MM.1S (cell line): ENCODE results near the gene KLHL36.

Source experiments
- DNase-seq: peaks from one replicate; pipeline ENCODE4 v3.0.0-alpha.2; 2015
- H2AFZ ChIP-seq: fragments of 300-600 bp; sonication (generic); 2 replicates; pipeline ENCODE4 v1.6.0; 2016; ENCODE audit warnings: antibody characterized with exemption, low read length
- H3F3A ChIP-seq: fragments of 300-600 bp; sonication (generic); 2 replicates; pipeline ENCODE4 v1.6.1; 2016; ENCODE audit warnings: mild to moderate bottlenecking, antibody characterized with exemption, low read length, moderate library complexity, mixed read lengths; ENCODE audit not compliant: insufficient read depth
- H3K27ac ChIP-seq: fragments of 300-600 bp; sonication (generic); 2 replicates; pipeline ENCODE4 v1.5.1; 2016; ENCODE audit warnings: mild to moderate bottlenecking, low read length
- H3K27me3 ChIP-seq: fragments of 300-600 bp; sonication (generic); replicated peaks from 2 replicates; pipeline ENCODE4 v1.6.0; 2016; ENCODE audit warnings: low read length; ENCODE audit not compliant: insufficient read depth
- H3K36me3 ChIP-seq: fragments of 300-600 bp; sonication (generic); replicated peaks from 2 replicates; pipeline ENCODE4 v1.6.1; 2016; ENCODE audit warnings: mild to moderate bottlenecking, low read length, mixed read lengths; ENCODE audit not compliant: insufficient read depth
- H3K4me1 ChIP-seq: fragments of 300-600 bp; sonication (generic); 2 replicates; pipeline ENCODE4 v1.6.1; 2016; ENCODE audit warnings: low read length, mixed read lengths
- H3K4me2 ChIP-seq: fragments of 300-600 bp; sonication (generic); 2 replicates; pipeline ENCODE4 v1.6.0; 2016; ENCODE audit warnings: low read depth, low read length
- H3K4me3 ChIP-seq: fragments of 300-600 bp; sonication (generic); 2 replicates; pipeline ENCODE4 v1.5.1; 2016; ENCODE audit warnings: low read length, mixed read lengths
- H3K79me2 ChIP-seq: fragments of 300-600 bp; sonication (generic); 2 replicates; pipeline ENCODE4 v1.6.1; 2016; ENCODE audit warnings: mixed run types, low read length, mixed read lengths
- H3K9ac ChIP-seq: fragments of 300-600 bp; sonication (generic); 2 replicates; pipeline ENCODE4 v1.6.1; 2016; ENCODE audit warnings: low read length, mixed read lengths
- H3K9me2 ChIP-seq: fragments of 300-600 bp; sonication (generic); replicated peaks from 2 replicates; pipeline ENCODE4 v1.6.1; 2016; ENCODE audit warnings: mild to moderate bottlenecking, low read length, mixed read lengths; ENCODE audit not compliant: insufficient read depth
- H3K9me3 ChIP-seq: fragments of 300-600 bp; sonication (generic); replicated peaks from 2 replicates; pipeline ENCODE4 v1.6.1; 2016; ENCODE audit warnings: mild to moderate bottlenecking, low read length, mixed read lengths; ENCODE audit not compliant: insufficient read depth
- H4K20me1 ChIP-seq: fragments of 300-600 bp; sonication (generic); 2 replicates; pipeline ENCODE4 v1.6.1; 2016; ENCODE audit warnings: mild to moderate bottlenecking, low read length, moderate library complexity, mixed read lengths; ENCODE audit not compliant: insufficient read depth
- EZH2 ChIP-seq: fragments of 300-600 bp; sonication (generic); optimal IDR thresholded peaks from 2 replicates; pipeline ENCODE3; 2017; ENCODE audit warnings: low read depth, mild to moderate bottlenecking, antibody characterized with exemption, low read length, mixed read lengths
- EZH2phosphoT487 ChIP-seq: fragments of 300-600 bp; sonication (generic); IDR thresholded peaks from 2 replicates; pipeline ENCODE4 v1.6.1; 2018; ENCODE audit warnings: antibody characterized with exemption, low read length
- TF ChIP-seq, protein P1 (sequence below): fragments of 300-600 bp; sonication (generic); IDR thresholded peaks from 2 replicates; pipeline ENCODE4 v1.5.1; 2016; ENCODE audit warnings: antibody characterized with exemption, low read length, mixed read lengths

KLHL36 gene

DNA sequence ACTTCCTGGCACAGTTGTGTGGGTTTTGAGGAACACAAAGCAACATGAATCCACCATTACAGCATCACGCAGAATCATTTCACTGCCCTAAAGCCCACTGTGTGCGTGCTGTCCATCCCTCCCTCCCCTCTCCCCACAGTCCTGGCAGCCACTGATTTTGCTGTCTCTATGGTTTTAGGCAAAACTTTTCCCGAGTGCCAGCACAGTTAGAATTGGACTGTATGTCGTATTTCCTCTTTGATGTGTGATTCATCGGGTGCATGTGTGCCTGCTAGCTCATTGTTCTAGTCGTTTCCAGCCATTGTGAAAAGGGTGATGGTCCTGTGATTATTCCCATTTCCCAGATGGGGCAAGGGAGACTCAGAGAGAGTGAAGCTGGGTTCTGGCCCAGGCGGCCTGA lies 12.7 kb downstream of the KLHL36 start:
- no peaks in the 10 kb centered on the region for H4K20me1 ChIP-seq
- no peak overlapping the region for H2AFZ ChIP-seq
- no peaks in the 10 kb centered on the region for H3F3A ChIP-seq
- H3K9me3 ChIP-seq: no peaks in the 10 kb centered on the region
- H3K9ac ChIP-seq: no peak overlapping the region
- H3K36me3 ChIP-seq: no peaks in the 10 kb centered on the region
- no peak for DNase-seq
- TF ChIP-seq EZH2phosphoT487: no peak
- TF ChIP-seq, protein P1, sequence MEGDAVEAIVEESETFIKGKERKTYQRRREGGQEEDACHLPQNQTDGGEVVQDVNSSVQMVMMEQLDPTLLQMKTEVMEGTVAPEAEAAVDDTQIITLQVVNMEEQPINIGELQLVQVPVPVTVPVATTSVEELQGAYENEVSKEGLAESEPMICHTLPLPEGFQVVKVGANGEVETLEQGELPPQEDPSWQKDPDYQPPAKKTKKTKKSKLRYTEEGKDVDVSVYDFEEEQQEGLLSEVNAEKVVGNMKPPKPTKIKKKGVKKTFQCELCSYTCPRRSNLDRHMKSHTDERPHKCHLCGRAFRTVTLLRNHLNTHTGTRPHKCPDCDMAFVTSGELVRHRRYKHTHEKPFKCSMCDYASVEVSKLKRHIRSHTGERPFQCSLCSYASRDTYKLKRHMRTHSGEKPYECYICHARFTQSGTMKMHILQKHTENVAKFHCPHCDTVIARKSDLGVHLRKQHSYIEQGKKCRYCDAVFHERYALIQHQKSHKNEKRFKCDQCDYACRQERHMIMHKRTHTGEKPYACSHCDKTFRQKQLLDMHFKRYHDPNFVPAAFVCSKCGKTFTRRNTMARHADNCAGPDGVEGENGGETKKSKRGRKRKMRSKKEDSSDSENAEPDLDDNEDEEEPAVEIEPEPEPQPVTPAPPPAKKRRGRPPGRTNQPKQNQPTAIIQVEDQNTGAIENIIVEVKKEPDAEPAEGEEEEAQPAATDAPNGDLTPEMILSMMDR: no peak
- no peak for TF ChIP-seq EZH2
- no peaks in the 10 kb centered on the region for H3K27me3 ChIP-seq
- H3K79me2 ChIP-seq: no peaks in the 10 kb centered on the region
- no peak overlapping the region for H3K4me2 ChIP-seq
- peaks cover 12% of the 10 kb centered on the region; the same call in 1 of the 2 replicates for H3K4me1 ChIP-seq
- no peak overlapping the region for H3K4me3 ChIP-seq
- H3K27ac ChIP-seq: no peak overlapping the region
- no peaks in the 10 kb centered on the region for H3K9me2 ChIP-seq

DNA sequence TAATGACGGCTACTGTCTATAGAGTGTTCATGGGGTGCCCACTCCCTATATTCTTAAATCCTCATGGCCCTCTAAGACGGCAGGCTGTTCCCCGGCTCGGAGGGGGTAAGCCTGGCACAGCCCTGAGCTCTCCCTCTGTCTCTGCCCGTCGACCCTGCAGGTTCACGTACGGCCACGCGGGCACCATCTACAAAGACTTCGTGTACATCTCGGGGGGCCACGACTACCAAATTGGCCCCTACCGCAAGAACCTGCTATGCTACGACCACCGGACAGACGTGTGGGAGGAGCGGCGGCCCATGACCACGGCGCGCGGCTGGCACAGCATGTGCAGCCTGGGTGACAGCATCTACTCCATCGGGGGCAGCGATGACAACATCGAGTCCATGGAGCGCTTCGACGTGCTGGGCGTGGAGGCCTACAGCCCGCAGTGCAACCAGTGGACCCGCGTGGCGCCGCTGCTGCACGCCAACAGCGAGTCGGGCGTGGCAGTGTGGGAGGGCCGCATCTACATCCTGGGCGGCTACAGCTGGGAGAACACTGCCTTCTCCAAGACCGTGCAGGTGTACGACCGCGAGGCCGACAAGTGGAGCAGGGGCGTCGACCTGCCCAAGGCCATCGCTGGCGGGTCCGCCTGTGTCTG lies 13.2 kb downstream of the KLHL36 start:
- Histone ChIP-seq H3K4me3 (no peak overlapping the region), H3F3A (no peaks in the 10 kb centered on the region), H3K27me3 (no peaks in the 10 kb centered on the region), H3K79me2 (no peaks in the 10 kb centered on the region), H3K9me2 (no peaks in the 10 kb centered on the region), H3K27ac (no peak overlapping the region), H3K4me2 (no peak overlapping the region), H3K36me3 (no peaks in the 10 kb centered on the region), H3K4me1 (peaks cover 12% of the 10 kb centered on the region; the same call in 1 of the 2 replicates), H3K9ac (no peak overlapping the region), H4K20me1 (no peaks in the 10 kb centered on the region), H2AFZ (no peak overlapping the region), H3K9me3 (no peaks in the 10 kb centered on the region)
- TF ChIP-seq EZH2 (no peak), EZH2phosphoT487 (no peak)
- TF ChIP-seq, protein P1: no peak
- DNase-seq: no peak

DNA sequence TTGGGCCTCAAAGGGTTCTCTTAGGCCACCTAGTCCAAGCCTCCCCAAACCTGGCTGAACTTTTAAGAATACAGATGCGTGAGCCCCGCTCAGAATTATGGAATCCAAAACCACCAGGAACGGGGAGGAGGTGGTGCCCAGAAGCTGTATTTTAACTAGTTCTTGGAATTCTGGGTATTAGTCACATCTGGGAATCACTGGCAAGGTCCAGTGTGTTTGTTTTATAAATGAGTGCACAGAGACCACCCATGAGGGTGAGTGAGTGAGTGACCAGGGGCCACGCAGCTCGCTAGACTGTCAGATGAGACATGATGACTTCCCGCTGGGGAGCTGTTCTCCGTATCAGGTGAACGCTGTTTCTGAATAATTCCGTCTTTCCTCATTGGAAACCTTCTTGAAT lies 14.2 kb downstream of the KLHL36 start:
- no peak overlapping the region for H3K4me3 ChIP-seq
- no peaks in the 10 kb centered on the region for H3K79me2 ChIP-seq
- peaks cover 12% of the 10 kb centered on the region; the same call in 1 of the 2 replicates for H3K4me1 ChIP-seq
- no peak overlapping the region for H3K9ac ChIP-seq
- H4K20me1 ChIP-seq: no peaks in the 10 kb centered on the region
- TF ChIP-seq EZH2phosphoT487: no peak
- no peaks in the 10 kb centered on the region for H3K9me2 ChIP-seq
- no peaks in the 10 kb centered on the region for H3F3A ChIP-seq
- no peak for DNase-seq
- no peaks in the 10 kb centered on the region for H3K9me3 ChIP-seq
- no peaks in the 10 kb centered on the region for H3K36me3 ChIP-seq
- no peak overlapping the region for H2AFZ ChIP-seq
- H3K27me3 ChIP-seq: no peaks in the 10 kb centered on the region
- H3K27ac ChIP-seq: no peak overlapping the region
- no peak overlapping the region for H3K4me2 ChIP-seq

DNA sequence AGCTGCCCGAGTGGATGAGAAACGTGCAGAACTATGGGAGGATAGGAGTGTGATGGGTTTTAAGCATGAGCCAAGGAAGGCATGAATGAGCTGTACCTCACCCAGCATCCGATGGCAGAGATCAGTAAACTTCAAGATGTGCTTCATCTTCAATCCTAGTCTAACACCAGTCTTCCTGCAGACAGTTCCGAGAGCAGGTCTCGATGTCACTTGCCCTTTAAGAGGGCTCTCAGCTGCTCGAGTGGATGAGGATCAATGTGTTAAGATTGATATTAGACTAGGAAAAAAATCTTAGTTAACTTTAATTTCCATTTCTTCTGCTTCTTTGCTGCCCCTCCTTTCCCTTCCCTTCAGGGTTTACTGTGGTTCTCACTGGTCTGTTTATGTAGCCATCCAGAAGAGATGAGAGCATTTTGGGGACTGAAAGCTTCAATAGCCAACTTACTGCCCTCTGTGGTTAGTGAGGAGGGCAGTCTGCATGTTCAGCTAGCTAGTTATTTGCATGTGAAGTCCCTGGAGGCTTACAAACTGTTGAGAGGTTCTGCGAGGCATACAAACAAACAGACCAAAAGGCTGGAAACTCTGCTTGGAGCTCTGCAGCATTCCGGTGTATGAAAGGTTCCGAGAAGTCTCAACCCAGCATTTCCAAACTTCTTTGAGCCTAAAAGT lies 15.3 kb downstream of the KLHL36 start:
- Histone ChIP-seq H3K36me3 (no peaks in the 10 kb centered on the region), H3K9me2 (no peaks in the 10 kb centered on the region), H3K9ac (no peak overlapping the region), H3K27ac (no peak overlapping the region), H2AFZ (no peak overlapping the region), H3K4me2 (no peak overlapping the region), H3K4me3 (no peak overlapping the region), H3K4me1 (peaks cover 12% of the 10 kb centered on the region; the same call in 1 of the 2 replicates), H3F3A (no peaks in the 10 kb centered on the region), H4K20me1 (no peaks in the 10 kb centered on the region), H3K27me3 (no peaks in the 10 kb centered on the region), H3K79me2 (no peaks in the 10 kb centered on the region), H3K9me3 (no peaks in the 10 kb centered on the region)
- no peak for TF ChIP-seq EZH2
- TF ChIP-seq, protein P1: no peak
- no peak for TF ChIP-seq EZH2phosphoT487
- peak; percentile 24 for DNase-seq
